ENCODE data around the gene SLA2.
"Not testable (repeated sequence)": the region's sequence is repeated elsewhere in the genome, so short reads cannot be mapped to it uniquely, and the experiment has no call there.

SLA2 gene

GRCh38 chr20:36614781-36615557, 31.0 kb downstream of the SLA2 start:
- H3K27me3 ChIP-seq (replicated peaks; ENCODE audit: control insufficient read depth, insufficient read depth, low read length, poor library complexity, severe bottlenecking), result no peaks in the 10 kb centered on the region
- H3K4me1 ChIP-seq (ENCODE audit: control insufficient read depth, insufficient read depth, low read length, poor library complexity, severe bottlenecking), result no peaks in the 10 kb centered on the region
- DNase-seq, result no peak
- H3K9me3 ChIP-seq (ENCODE audit: control insufficient read depth, low read length), result no peaks in the 10 kb centered on the region
- no peak overlapping the region for H3K27ac ChIP-seq (ENCODE audit: insufficient read depth, low read length, poor library complexity, severe bottlenecking)
- no peak overlapping the region for H3K4me3 ChIP-seq (ENCODE audit: insufficient read depth, low read depth, low read length, poor library complexity, severe bottlenecking)
- peaks cover 53% of the 10 kb centered on the region for H3K36me3 ChIP-seq (ENCODE audit: control insufficient read depth, insufficient read depth, low read length)

- peaks cover 63% of the 10 kb centered on the region for H3K36me3 ChIP-seq (ENCODE audit: control insufficient read depth, insufficient read depth, low read length)
- no peaks in the 10 kb centered on the region for H3K27me3 ChIP-seq (replicated peaks; ENCODE audit: control insufficient read depth, insufficient read depth, low read length, poor library complexity, severe bottlenecking)
- no peaks in the 10 kb centered on the region for H3K4me1 ChIP-seq (ENCODE audit: control insufficient read depth, insufficient read depth, low read length, poor library complexity, severe bottlenecking)
- no peak for DNase-seq
- no peak overlapping the region for H3K4me3 ChIP-seq (ENCODE audit: insufficient read depth, low read depth, low read length, poor library complexity, severe bottlenecking)
- H3K9me3 ChIP-seq (ENCODE audit: control insufficient read depth, low read length), result no peaks in the 10 kb centered on the region
- H3K27ac ChIP-seq (ENCODE audit: insufficient read depth, low read length, poor library complexity, severe bottlenecking), result no peak overlapping the region
Observed at GRCh38 chr20:36613974-36614373, 32.0 kb downstream of the SLA2 start.

DNA sequence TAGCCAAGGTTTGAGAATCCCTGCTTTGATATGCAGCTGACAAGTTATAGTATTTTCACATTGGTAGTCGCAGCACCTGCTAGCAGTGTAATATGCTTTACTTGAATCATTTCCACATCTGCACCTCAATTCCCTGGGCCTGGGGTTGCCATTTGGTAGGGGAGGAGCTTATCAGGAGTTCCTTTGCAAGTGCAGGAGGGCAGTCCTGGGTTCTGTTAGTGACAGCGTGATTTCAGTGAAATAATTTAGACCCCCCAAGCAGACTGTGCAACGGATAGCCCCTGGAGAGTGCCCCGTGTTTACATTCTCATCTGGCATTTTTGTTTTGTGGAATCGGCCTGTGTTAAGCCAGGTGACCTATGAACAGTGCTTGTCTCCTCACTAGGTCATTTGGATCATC, 34.4 kb downstream of the SLA2 start:
- peaks cover 76% of the 10 kb centered on the region for H3K36me3 ChIP-seq (ENCODE audit: control insufficient read depth, insufficient read depth, low read length)
- DNase-seq, result no peak
- no peak overlapping the region for H3K4me3 ChIP-seq (ENCODE audit: insufficient read depth, low read depth, low read length, poor library complexity, severe bottlenecking)
- H3K27ac ChIP-seq (ENCODE audit: insufficient read depth, low read length, poor library complexity, severe bottlenecking), result no peak overlapping the region
- no peaks in the 10 kb centered on the region for H3K27me3 ChIP-seq (replicated peaks; ENCODE audit: control insufficient read depth, insufficient read depth, low read length, poor library complexity, severe bottlenecking)
- H3K9me3 ChIP-seq (ENCODE audit: control insufficient read depth, low read length), result no peaks in the 10 kb centered on the region
- peaks cover 12% of the 10 kb centered on the region for H3K4me1 ChIP-seq (ENCODE audit: control insufficient read depth, insufficient read depth, low read length, poor library complexity, severe bottlenecking)

DNA sequence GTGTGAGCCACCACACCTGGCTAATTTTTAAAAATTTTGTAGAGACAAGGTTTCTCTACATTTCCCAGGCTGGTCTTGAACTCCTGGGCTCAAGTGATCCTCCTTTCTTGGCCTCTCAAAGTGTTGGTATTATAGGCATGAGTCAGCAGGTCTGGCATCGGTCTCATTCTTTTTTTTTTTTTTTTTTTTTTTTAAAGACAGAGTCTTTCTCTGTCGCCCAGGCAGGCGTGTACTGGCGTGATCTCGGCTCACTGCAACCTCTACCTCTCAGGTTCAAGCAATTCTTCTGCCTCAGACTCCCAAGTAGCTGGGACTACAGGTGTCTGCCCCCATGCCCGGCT, 37.6 kb downstream of the SLA2 start:
- peaks cover 14% of the 10 kb centered on the region for H3K4me1 ChIP-seq (ENCODE audit: control insufficient read depth, insufficient read depth, low read length, poor library complexity, severe bottlenecking)
- not testable (repeated sequence) for H3K9me3 ChIP-seq (ENCODE audit: control insufficient read depth, low read length); H3K4me3 ChIP-seq (ENCODE audit: insufficient read depth, low read depth, low read length, poor library complexity, severe bottlenecking); H3K27ac ChIP-seq (ENCODE audit: insufficient read depth, low read length, poor library complexity, severe bottlenecking); H3K27me3 ChIP-seq (replicated peaks; ENCODE audit: control insufficient read depth, insufficient read depth, low read length, poor library complexity, severe bottlenecking); DNase-seq
- H3K36me3 ChIP-seq (ENCODE audit: control insufficient read depth, insufficient read depth, low read length), result peaks cover 51% of the 10 kb centered on the region

DNA sequence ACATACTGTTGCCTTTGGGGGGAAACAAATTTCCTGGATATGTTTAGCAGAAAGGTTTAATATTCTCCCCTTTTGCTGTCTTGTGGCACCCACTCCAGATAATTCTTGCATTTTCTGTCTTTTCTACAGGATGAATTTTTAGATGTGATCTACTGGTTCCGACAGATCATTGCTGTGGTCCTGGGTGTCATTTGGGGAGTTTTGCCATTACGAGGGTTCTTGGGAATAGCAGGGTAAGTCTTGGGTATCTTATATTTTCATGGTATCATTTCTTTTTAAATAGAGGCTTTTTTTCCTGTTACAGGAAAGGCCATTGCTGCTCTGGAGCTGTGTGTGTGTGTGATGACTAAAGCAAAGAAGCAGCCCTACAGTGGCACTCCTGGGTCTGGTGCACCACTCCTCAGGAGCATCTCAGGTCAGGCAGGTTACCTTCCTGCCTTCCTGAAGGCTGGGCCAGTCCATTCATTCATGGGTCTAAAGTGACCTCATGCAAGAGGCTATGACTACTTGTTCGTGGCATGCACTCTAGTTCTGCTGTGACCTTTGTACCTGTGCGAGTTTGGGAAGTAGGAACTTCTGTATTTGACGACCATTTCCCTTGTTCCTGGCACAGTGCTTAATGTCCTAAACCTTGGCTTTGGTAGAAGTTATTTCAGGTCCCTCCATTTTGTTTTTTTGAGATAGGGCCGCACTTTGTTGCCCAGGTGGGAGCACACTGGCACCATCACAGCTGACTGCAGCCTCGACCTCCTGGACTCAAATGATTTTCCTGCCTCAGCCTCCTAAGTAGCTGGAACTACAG, 38.2 kb downstream of the SLA2 start:
- Histone ChIP-seq H3K27ac (ENCODE audit: insufficient read depth, low read length, poor library complexity, severe bottlenecking) (peak overlapping the region; percentile 46), H3K9me3 (ENCODE audit: control insufficient read depth, low read length) (no peaks in the 10 kb centered on the region), H3K4me1 (ENCODE audit: control insufficient read depth, insufficient read depth, low read length, poor library complexity, severe bottlenecking) (peaks cover 14% of the 10 kb centered on the region), H3K27me3 (replicated peaks; ENCODE audit: control insufficient read depth, insufficient read depth, low read length, poor library complexity, severe bottlenecking) (no peaks in the 10 kb centered on the region), H3K4me3 (ENCODE audit: insufficient read depth, low read depth, low read length, poor library complexity, severe bottlenecking) (no peak overlapping the region), H3K36me3 (ENCODE audit: control insufficient read depth, insufficient read depth, low read length) (peaks cover 46% of the 10 kb centered on the region)
- no peak for DNase-seq

DNA sequence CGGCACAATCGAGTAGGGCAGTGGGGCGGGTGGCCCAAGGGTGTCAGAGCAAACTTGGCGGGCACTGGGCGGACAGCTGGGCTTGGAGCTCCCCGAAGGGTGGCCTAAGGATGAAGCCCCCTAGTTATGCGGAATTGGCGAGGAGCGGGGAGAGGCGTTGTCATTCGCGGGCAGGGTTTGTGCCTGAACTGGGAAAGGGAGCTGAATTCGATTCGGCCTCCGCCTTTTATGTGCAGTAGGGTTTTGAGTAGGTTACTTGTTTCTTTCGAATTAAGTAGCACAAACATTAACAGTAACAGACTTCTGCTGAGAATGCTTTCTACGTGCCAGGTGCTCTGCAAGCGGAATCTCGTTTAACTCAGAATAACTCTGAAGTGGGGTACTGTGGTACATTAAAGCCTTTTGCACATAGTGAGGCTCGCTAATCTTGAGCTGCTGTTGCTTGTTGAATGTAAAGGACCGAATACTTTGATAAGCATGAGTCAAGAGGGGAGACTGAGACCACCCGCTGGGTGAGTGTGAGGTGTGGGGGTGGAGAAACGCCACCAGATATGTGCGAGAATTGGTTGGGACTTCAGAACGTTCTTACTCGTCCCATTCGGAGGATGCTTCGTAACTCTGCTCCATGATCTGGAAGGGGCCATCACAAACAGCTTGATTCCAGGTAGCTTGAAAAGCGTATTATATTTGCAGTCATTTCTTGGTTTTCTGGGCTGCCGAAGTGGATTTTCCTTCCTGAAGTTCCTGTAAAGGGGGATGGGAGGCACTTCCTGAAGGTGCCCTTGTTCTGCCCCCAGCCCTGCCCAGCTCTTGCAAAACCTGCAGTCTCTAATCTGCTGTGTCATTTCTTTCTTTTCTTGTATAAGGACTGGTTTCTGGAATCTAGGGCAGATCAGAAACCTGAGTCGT, 39.6 kb downstream of the SLA2 start:
- H3K36me3 ChIP-seq (ENCODE audit: control insufficient read depth, insufficient read depth, low read length), result peaks cover 33% of the 10 kb centered on the region
- H3K27me3 ChIP-seq (replicated peaks; ENCODE audit: control insufficient read depth, insufficient read depth, low read length, poor library complexity, severe bottlenecking), result no peaks in the 10 kb centered on the region
- DNase-seq, result no peak
- no peaks in the 10 kb centered on the region for H3K9me3 ChIP-seq (ENCODE audit: control insufficient read depth, low read length)
- peaks cover 14% of the 10 kb centered on the region for H3K4me1 ChIP-seq (ENCODE audit: control insufficient read depth, insufficient read depth, low read length, poor library complexity, severe bottlenecking)
- H3K4me3 ChIP-seq (ENCODE audit: insufficient read depth, low read depth, low read length, poor library complexity, severe bottlenecking), result peak overlapping the region; percentile 92
- H3K27ac ChIP-seq (ENCODE audit: insufficient read depth, low read length, poor library complexity, severe bottlenecking), result peak overlapping the region; percentile 92

- Histone ChIP-seq H3K27me3 (replicated peaks; ENCODE audit: control insufficient read depth, insufficient read depth, low read length, poor library complexity, severe bottlenecking) (no peaks in the 10 kb centered on the region), H3K36me3 (ENCODE audit: control insufficient read depth, insufficient read depth, low read length) (peaks cover 25% of the 10 kb centered on the region), H3K9me3 (ENCODE audit: control insufficient read depth, low read length) (no peaks in the 10 kb centered on the region), H3K4me1 (ENCODE audit: control insufficient read depth, insufficient read depth, low read length, poor library complexity, severe bottlenecking) (peaks cover 14% of the 10 kb centered on the region), H3K27ac (ENCODE audit: insufficient read depth, low read length, poor library complexity, severe bottlenecking) (peak within 1 kb of the TSS; percentile 92), H3K4me3 (ENCODE audit: insufficient read depth, low read depth, low read length, poor library complexity, severe bottlenecking) (peak within 1 kb of the TSS; percentile 92)
- peak; percentile 98 to 99 (median 99) for DNase-seq
Observed at GRCh38 chr20:36605399-36606157, 40.4 kb downstream of the SLA2 start, which contains the start of gene RAB5IF. Gene RAB5IF, plus strand, starts transcription at chr20:36605779. Its CDS starts 173 bp downstream, at chr20:36605952.

GRCh38 chr20:36604952-36605398, 41.0 kb downstream of the SLA2 start:
- DNase-seq, result peak; percentile 44 to 51 (median 48)
- Histone ChIP-seq H3K27me3 (replicated peaks; ENCODE audit: control insufficient read depth, insufficient read depth, low read length, poor library complexity, severe bottlenecking) (no peaks in the 10 kb centered on the region), H3K4me1 (ENCODE audit: control insufficient read depth, insufficient read depth, low read length, poor library complexity, severe bottlenecking) (peaks cover 14% of the 10 kb centered on the region), H3K4me3 (ENCODE audit: insufficient read depth, low read depth, low read length, poor library complexity, severe bottlenecking) (peak overlapping the region; percentile 92), H3K27ac (ENCODE audit: insufficient read depth, low read length, poor library complexity, severe bottlenecking) (peak overlapping the region; percentile 92), H3K36me3 (ENCODE audit: control insufficient read depth, insufficient read depth, low read length) (peaks cover 23% of the 10 kb centered on the region), H3K9me3 (ENCODE audit: control insufficient read depth, low read length) (no peaks in the 10 kb centered on the region)

DNA sequence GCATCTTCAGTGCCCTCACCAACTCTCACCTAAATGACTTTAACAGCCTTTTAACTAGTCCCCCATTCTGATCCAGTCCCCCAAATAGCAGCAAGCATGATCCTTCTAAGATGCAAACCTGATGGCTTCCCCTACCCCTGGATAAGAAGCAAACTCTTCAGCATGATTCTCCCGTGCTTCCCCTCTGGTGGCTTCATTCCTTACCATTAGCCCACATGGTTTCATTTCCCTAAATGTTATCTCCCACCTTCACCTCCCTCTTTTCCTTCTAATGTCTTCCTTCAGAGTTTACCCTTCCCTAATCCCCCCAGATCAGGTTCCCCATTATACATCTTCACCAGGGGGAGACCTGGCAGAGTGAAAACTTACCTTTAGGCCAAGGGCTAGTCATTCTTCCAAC, 44.5 kb downstream of the SLA2 start:
- H3K27ac ChIP-seq (ENCODE audit: insufficient read depth, low read length, poor library complexity, severe bottlenecking), result no peak overlapping the region
- no peaks in the 10 kb centered on the region for H3K36me3 ChIP-seq (ENCODE audit: control insufficient read depth, insufficient read depth, low read length)
- H3K4me1 ChIP-seq (ENCODE audit: control insufficient read depth, insufficient read depth, low read length, poor library complexity, severe bottlenecking), result peaks cover under 1% of the 10 kb centered on the region
- no peak overlapping the region for H3K4me3 ChIP-seq (ENCODE audit: insufficient read depth, low read depth, low read length, poor library complexity, severe bottlenecking)
- no peaks in the 10 kb centered on the region for H3K9me3 ChIP-seq (ENCODE audit: control insufficient read depth, low read length)
- H3K27me3 ChIP-seq (replicated peaks; ENCODE audit: control insufficient read depth, insufficient read depth, low read length, poor library complexity, severe bottlenecking), result no peaks in the 10 kb centered on the region
- no peak for DNase-seq

Data from effector memory CD4-positive, alpha-beta T cell (primary cell).